Activated CD8-positive, alpha-beta T cell treated with anti-CD3 and anti-CD28 coated beads for 36 hours (primary cell): Measurements from ENCODE around the gene SPINK7. TPM values are rescaled to one million over a fixed set of nuclear protein-coding genes. Genes with fewer than 3 reads are reported as not detected.

Experiments
- ATAC-seq: fragments of 200-7000 bp; cut with Tn5 transposase; one replicate; pipeline ENCODE4 v1.10.0; 2021; ENCODE audit warnings: mild to moderate bottlenecking, moderate library complexity
- CTCF ChIA-PET: fragments of 350-600 bp; sonication (Branson Sonifier 250); formaldehyde crosslinking; loops from one replicate; lab custom pipeline; 2021; ENCODE audit warnings: antibody characterized with exemption; lab: Charles Lee
- POLR2A ChIA-PET: fragments of 350-600 bp; sonication (Branson Sonifier 250); formaldehyde crosslinking; loops from one replicate; lab custom pipeline; 2021; ENCODE audit warnings: antibody characterized with exemption; lab: Charles Lee
- DNase-seq: peaks from one replicate; pipeline ENCODE4 v3.0.0-alpha.2; 2020
- H3K27ac Mint-ChIP-seq: one replicate; pipeline ENCODE4 v1.8.0; 2021; ENCODE audit warnings: mild to moderate bottlenecking, mixed read lengths
- H3K27me3 Mint-ChIP-seq: one replicate; pipeline ENCODE4 v1.8.0; 2021; ENCODE audit warnings: mixed read lengths
- H3K36me3 Mint-ChIP-seq: one replicate; pipeline ENCODE4 v1.8.0; 2021; ENCODE audit warnings: low read depth, mixed read lengths
- H3K4me1 Mint-ChIP-seq: one replicate; pipeline ENCODE4 v1.8.0; 2021; ENCODE audit warnings: low read depth, mixed read lengths
- H3K4me3 Mint-ChIP-seq: one replicate; pipeline ENCODE4 v1.8.0; 2021; ENCODE audit warnings: mild to moderate bottlenecking, moderate library complexity, mixed read lengths
- H3K9me3 Mint-ChIP-seq: one replicate; pipeline ENCODE4 v1.8.0; 2021; ENCODE audit warnings: mixed read lengths
- intact Hi-C: fragments of 100-400 bp; cut with micrococcal nuclease; formaldehyde crosslinking; loops from one replicate; pipeline ENCODE4 v1.10.0; 2022
- total RNA-seq, 2 experiments: library from RNA; stranded (reverse); gene quantifications; one replicate each; pipeline ENCODE4 v1.2.3, GENCODE V29; 2021
- TF ChIP-seq, protein P1 (sequence below): fragments of 200-600 bp; IDR thresholded peaks from one replicate; pipeline ENCODE4 v1.8.0; 2022; ENCODE audit warnings: antibody characterized with exemption, mild to moderate bottlenecking

The SPINK7 gene
- total RNA-seq, 2 experiments from 2014 or later, result not detected

DNA sequence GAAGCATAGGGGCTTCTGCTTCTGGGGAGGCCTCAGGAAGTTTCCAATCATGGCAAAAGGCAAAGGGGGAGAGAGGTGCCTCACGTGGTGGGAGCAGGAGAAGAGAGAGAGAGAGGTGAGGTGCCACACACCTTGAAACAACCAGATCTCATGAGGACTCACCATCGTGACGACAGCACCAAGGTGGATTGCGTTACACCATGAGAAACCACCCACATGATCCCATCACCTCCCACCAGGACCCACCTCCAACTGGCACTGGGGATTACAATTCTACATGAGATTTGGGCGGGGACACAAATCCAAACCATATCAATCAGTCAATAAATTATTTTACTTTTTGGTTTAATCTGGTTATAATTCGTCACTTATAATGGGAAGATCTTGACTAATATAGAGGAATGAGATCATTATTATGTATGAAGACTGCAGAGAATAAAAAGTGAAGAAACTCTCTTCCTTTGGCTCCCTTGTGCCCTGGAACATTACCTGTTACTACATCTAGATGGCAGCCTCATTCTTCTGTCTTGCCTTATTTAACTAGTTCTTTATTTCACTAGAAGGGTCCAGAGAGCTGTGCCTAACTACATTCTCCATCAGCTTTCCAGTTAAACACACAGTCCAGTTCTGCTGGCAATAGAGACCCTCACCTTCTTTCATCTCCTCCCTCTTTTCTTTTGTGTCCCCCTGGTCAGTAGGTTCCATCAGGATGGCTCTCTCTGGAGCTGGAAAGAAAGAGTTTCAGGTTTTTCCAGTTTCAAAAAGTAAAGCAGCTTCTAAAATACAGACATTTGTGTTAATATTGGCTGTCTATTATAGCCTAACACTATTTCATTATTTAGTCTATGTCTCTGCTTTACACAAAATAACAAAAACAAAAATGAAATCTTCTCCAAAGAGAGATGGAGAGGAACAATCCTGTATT is 21.7 kb upstream of the SPINK7 start:
- ATAC-seq (no peak), DNase-seq (no peak)
- ChIA-PET CTCF (interaction anchor here (0.8 to 1.3 kb wide), 6 partner anchors 10 to 440 kb away, joined by 3 to 4 read pairs (median 3); no protein-coding TSS in a partner anchor), POLR2A (no interaction called here)
- Mint-ChIP-seq H3K27ac (no peak overlapping the region), H3K4me1 (no peaks in the 10 kb centered on the region), H3K27me3 (no peaks in the 10 kb centered on the region), H3K4me3 (no peak overlapping the region), H3K9me3 (no peaks in the 10 kb centered on the region), H3K36me3 (no peaks in the 10 kb centered on the region)
- intact Hi-C loops, result no loop called here
- TF ChIP-seq, protein P1, sequence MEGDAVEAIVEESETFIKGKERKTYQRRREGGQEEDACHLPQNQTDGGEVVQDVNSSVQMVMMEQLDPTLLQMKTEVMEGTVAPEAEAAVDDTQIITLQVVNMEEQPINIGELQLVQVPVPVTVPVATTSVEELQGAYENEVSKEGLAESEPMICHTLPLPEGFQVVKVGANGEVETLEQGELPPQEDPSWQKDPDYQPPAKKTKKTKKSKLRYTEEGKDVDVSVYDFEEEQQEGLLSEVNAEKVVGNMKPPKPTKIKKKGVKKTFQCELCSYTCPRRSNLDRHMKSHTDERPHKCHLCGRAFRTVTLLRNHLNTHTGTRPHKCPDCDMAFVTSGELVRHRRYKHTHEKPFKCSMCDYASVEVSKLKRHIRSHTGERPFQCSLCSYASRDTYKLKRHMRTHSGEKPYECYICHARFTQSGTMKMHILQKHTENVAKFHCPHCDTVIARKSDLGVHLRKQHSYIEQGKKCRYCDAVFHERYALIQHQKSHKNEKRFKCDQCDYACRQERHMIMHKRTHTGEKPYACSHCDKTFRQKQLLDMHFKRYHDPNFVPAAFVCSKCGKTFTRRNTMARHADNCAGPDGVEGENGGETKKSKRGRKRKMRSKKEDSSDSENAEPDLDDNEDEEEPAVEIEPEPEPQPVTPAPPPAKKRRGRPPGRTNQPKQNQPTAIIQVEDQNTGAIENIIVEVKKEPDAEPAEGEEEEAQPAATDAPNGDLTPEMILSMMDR, result no peak

DNA sequence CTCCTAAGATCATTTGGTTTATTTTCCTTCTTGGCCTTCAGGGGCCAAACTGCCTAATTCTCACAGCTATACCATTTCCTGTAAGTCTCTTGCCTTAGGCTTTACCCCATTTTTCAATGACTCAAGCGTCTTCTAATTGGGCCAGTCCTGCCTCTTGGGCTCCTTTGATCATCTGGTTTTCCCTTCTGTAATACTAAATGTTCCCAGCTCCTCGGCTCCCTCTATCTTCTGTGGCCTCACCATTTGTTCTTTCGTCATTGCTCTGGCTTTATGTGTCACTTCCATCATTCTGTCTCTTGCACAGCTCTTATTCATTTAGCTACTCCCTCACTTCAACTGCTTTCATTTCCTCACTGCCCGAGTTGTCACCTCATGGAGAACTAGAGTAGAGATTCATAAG is 14.5 kb upstream of the SPINK7 start:
- DNase-seq (no peak), ATAC-seq (no peak)
- POLR2A ChIA-PET, result no interaction called here
- H3K27me3 Mint-ChIP-seq, result no peaks in the 10 kb centered on the region
- H3K4me3 Mint-ChIP-seq, result no peak overlapping the region
- H3K36me3 Mint-ChIP-seq, result no peaks in the 10 kb centered on the region
- H3K4me1 Mint-ChIP-seq, result no peaks in the 10 kb centered on the region
- H3K9me3 Mint-ChIP-seq, result no peaks in the 10 kb centered on the region
- H3K27ac Mint-ChIP-seq, result no peak overlapping the region
- TF ChIP-seq, protein P1, result no peak
- intact Hi-C loops, result no loop called here
- CTCF ChIA-PET, result interaction anchor here (0.9 to 1.4 kb wide), 4 partner anchors 12 to 433 kb away, joined by 3 to 6 read pairs (median 4); no protein-coding TSS in a partner anchor

DNA sequence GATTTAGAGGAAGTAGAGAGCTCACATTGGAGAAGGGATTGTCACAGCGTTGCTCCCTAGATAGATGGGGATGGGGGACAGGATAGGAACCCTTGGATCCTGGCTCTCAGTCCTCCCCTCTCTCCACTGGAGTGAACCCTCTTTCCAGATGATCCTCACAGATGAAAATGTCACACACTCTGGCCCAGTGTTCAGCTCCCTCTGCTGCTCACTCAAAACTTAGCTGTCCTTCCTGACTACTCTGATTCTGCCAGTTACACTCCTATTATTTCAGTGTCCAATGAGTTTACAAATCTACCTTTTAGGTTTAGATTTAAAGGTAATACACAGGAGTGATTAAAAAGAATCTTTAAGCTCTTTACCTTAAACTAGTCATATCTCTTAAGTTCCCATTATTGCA is 5.8 kb upstream of the SPINK7 start:
- ChIA-PET CTCF (interaction anchor here (0.5 to 1.2 kb wide), 2 partner anchors 29 to 206 kb away, joined by 3 read pairs; partner anchors contain the start of gene SPINK9), POLR2A (no interaction called here)
- intact Hi-C loops, result no loop called here
- TF ChIP-seq, protein P1, result no peak
- H3K9me3 Mint-ChIP-seq, result no peaks in the 10 kb centered on the region
- no peaks in the 10 kb centered on the region for H3K36me3 Mint-ChIP-seq
- ATAC-seq, result no peak
- no peak overlapping the region for H3K4me3 Mint-ChIP-seq
- no peaks in the 10 kb centered on the region for H3K27me3 Mint-ChIP-seq
- no peak for DNase-seq
- H3K27ac Mint-ChIP-seq, result no peak overlapping the region
- H3K4me1 Mint-ChIP-seq, result no peaks in the 10 kb centered on the region

DNA sequence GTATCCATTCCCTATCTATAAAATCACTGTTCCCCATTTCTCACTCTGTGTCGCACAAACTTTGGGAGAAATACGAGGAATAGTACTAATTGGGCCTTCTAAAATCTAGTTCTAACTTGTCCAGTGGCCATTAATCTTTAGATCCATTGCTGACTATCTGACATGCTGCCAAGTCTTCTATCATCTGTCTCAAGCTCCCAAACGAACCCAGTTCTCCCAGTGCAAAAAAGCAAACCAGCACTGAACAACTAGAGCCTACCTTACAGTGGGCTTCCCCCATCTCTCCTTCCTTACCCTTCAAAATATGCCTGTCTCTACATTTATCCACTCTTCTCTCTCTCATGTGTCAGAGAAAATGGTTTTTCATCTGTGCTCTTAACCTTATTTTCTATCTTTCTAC is 3.2 kb upstream of the SPINK7 start:
- ChIA-PET CTCF (interaction anchor here (1.0 kb wide), 1 partner anchor 11 kb away, joined by 4 read pairs; no protein-coding TSS in a partner anchor), POLR2A (no interaction called here)
- Mint-ChIP-seq H3K36me3 (no peaks in the 10 kb centered on the region), H3K27ac (no peak overlapping the region), H3K4me3 (no peak overlapping the region), H3K9me3 (no peaks in the 10 kb centered on the region), H3K27me3 (no peaks in the 10 kb centered on the region), H3K4me1 (no peaks in the 10 kb centered on the region)
- no peak for ATAC-seq
- intact Hi-C loops, result no loop called here
- no peak for DNase-seq
- TF ChIP-seq, protein P1, result no peak

DNA sequence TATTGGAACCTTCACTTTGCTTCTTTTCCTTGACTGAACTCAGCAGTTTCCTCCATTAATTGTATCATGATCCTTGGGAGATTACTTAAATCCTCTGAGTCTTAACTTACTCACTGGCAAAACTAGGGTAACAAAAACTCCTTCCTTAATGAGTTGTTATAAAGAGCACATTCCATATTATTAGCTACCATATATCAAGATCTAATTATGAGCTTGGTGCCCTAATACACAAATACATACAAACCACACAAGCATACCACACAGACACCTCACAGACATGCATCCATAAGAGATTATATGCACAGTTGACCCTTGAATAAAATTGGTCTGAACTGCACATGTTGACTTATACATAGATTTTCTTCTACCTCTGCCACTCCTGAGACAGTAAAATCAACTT is 2.5 kb upstream of the SPINK7 start:
- POLR2A ChIA-PET, result no interaction called here
- CTCF ChIA-PET, result interaction anchor here (1.0 kb wide), 1 partner anchor 12 kb away, joined by 4 read pairs; no protein-coding TSS in a partner anchor

More for the DNA sequence above, 2.5 kb upstream of the SPINK7 start:
- TF ChIP-seq, protein P1, result no peak
- Mint-ChIP-seq H3K27me3 (no peaks in the 10 kb centered on the region), H3K36me3 (no peaks in the 10 kb centered on the region), H3K4me3 (no peak overlapping the region), H3K9me3 (no peaks in the 10 kb centered on the region), H3K27ac (no peak overlapping the region), H3K4me1 (no peaks in the 10 kb centered on the region)
- intact Hi-C loops, result no loop called here
- ATAC-seq (no peak), DNase-seq (no peak)
